Measurements from ENCODE around the gene EEF1G.
"Not testable (repeated sequence)": the region's sequence is repeated elsewhere in the genome, so short reads cannot be mapped to it uniquely, and the experiment has no call there.

The EEF1G gene, protein sequence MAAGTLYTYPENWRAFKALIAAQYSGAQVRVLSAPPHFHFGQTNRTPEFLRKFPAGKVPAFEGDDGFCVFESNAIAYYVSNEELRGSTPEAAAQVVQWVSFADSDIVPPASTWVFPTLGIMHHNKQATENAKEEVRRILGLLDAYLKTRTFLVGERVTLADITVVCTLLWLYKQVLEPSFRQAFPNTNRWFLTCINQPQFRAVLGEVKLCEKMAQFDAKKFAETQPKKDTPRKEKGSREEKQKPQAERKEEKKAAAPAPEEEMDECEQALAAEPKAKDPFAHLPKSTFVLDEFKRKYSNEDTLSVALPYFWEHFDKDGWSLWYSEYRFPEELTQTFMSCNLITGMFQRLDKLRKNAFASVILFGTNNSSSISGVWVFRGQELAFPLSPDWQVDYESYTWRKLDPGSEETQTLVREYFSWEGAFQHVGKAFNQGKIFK

DNA sequence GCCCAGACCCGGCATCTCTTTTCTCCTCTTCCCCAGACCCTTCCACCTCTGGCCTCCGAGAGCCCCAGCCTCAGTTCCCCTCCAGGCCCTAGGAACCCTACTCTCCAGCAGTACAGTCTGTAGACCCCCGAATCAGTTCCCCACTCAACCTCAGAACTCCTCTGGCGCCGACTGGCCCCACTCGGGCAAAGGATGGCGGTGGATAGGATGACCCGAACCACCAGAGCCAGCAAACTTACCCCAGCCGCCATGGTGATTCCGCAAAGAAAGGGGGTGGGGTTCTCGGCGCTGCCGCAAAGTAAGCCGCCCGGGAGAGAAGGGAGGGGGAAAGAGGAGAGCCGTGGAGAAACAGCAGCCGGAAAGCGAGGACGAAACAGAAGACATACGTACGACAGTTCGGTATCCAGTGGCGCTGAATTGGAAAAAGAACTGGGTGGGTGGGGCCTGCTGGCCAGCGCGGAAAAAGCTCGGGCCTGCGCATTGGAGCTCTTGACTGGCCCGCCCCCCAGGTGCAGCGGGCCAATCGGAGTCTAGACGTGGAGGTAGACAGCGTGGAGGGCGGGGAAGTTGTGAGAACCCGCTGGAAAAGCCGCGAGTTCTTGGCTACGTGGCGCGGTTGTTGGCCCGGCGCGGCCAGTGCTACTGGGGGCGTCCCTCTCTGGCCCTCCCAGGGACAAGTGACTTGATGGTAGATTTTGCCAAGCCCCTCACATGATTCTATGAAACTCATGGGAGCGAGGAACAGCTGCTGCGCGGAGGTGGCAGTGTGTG lies at the start of gene EEF1G:
Gene EEF1G (minus strand): TSS at position 300 of the 771 bp plus-strand sequence. CDS start 49 bp downstream, at position 251.
- DNase-seq (ENCODE audit: low read depth in 2 of 2), result peak; percentile 96 to 98

DNA sequence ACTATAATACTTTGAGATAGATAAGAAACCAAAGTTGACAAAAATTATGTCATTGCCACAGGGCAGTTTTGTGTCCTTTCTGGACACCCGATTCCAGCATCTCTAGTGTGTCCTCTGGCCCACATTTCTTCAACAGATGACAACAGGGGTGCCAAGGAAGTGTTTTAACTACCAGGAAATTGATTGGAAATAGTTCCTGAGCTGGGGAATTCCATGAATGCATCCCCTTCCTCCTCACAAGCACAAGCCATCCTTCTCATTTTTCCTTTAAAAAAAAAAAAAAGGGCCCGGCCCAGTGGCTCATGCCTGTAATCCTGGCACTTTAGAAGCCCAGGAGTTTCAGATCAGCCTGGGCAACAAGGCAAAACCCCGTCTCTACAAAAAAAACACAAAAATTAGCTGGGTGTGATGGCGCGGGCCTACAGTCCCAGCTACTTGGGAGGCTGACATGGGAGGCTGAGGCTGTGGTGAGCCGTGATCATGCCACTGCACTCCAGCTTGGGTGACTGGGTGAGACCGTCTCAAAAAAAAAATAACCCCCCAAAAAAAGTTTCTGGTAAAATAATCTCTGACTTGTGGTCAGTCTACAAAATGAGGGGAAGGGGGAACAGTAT lies 48.9 kb upstream of the EEF1G start:
- DNase-seq (ENCODE audit: low read depth in 2 of 2), result no peak

DNA sequence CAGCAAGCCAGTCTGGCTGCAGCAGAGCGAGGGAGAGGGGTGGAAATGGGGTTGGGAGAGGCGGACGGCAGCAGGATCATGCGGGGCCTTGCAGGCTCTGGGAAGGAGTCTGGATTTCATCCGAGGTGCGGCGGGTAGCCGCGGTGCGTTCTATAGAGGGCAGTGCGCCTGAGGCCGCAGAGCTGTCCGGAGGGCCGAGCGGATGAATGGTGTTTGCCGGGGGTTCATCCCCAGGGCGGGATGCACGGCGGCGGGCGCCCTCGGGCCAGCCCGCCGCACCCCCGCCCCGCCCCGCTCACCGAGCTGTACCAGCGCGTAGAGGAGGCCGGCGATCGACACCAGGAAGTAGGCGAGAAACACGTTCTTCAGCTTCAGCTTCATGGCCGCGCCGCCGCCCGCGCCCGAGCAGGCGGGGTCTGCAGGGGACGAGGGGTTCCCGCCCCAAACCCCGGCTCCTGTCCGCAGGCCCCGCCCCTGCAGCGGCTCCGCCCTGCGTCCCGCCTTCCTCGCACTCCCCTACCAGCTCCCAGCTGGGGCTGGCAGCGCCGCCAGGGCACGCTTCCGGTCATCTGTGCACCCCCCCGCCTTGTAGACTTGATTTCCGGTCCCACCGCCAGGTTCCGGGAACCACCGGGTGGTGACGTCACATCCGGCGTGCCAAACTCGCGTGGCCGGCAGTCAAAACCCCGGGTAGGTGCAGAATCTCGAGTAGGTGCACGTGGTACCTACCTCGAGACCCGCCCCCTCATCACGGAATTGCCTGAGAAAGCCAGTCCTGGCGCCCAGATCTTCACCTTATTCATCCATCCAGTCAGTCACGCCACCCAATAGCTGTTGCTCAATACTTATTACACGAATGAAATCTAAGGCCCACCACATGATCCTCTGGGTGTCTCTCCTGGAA lies 48.1 kb upstream of the EEF1G start, which contains the start of gene B3GAT3:
Gene B3GAT3 (minus strand): TSS at position 420 of the 904 bp plus-strand sequence. CDS start 39 bp downstream, at position 381.
- peak; percentile 97 for DNase-seq (ENCODE audit: low read depth in 2 of 2)

DNA sequence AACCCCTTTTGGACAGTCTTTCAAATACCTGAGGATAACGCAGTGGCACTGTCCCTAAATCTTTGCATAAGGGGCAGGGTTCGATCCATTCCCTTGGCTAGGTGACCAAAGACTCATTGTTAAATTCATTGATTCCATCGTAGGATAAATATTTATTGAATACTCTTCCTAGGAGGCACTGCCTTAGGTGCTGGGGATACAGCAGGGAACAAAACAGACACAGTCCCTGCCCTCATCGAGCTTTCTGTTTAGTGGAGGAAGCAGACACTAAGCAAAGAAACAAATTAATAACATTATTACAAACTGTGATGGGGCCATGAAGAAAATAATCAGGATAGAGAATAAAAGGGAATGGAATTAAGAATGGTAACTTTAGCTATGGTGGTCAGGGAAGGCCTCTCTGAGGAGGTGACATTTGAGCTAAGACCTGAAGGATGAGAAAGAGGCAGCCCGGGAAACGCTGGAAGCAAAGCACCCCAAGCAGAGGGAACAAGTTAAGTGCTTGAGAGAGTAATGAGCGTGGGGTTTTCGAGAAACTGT lies 47.4 kb upstream of the EEF1G start:
- no peak for DNase-seq (ENCODE audit: low read depth in 2 of 2)

DNA sequence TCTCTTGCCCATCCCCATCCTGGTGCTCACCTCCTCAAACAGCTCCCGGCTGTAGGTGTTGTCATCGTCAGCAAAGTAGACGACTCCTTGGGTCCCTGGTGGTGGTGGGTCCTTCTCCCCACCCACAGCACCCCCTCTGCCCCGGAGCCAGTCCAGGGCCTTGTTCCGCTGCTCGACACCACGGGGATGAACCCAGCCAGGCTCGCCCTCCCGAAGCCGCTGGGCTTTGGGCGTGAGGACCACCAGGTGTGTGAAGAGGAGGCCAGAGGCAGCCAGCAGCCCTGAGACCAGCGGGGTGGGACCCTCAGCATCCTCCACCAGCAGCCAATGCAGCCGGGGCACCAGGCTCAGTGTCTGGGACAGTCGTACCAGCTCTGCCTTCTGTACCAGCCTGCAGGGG lies 43.3 kb upstream of the EEF1G start:
- DNase-seq (ENCODE audit: low read depth in 2 of 2), result not testable (repeated sequence)

DNA sequence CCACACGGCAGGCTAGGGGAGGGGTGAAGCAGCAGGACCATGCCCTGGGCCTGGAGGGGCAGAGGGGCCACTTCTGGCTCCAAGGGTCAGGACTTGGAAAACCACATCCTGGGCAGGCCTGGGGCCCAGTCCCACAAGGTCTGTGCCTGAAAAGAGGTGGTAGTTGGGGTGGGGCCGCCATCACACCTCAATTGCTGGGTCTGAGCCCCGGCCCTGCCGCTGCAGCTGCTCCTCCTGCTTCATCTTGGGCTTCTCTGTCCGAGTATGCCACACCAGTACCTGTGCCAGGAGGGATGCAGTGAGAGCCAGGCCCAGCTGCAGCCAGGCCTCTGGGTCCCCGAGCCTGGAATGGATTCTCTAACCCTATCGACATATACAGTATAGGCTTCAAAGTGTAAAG lies 41.8 kb upstream of the EEF1G start:
- DNase-seq (ENCODE audit: low read depth in 2 of 2), result no peak

DNA sequence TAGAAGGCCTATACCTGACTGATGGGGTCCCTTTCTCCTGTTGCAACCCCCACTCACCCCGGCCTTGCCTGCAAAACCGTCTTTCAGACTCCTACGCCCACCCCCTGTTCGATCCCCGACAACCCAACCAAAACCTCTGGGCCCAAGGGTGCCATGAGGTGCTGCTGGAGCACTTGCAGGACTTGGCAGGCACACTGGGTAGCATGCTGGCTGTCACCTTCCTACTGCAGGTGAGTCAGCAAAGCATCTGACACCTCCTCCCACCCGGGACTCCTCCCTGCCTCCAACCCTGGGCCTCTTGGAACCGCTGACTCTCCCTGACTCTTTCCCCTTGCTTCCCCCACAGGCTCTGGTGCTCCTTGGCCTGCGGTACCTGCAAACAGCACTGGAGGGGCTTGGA lies 40.6 kb upstream of the EEF1G start:
- DNase-seq (ENCODE audit: low read depth in 2 of 2), result no peak

DNA sequence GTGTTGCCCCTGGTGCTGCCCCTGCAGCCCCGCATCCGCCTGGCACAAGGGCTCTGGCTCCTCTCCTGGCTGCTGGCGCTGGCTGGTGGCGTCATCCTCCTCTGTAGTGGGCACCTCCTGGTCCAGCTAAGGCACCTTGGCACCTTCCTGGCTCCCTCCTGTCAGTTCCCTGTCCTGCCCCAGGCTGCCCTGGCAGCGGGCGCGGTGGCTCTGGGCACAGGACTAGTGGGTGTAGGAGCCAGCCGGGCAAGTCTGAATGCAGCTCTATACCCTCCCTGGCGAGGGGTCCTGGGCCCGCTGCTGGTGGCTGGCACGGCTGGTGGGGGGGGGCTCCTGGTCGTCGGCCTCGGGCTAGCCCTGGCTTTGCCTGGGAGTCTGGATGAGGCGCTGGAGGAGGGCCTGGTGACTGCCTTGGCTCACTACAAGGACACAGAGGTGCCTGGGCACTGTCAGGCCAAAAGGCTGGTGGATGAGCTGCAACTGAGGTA lies 39.6 kb upstream of the EEF1G start:
- no peak for DNase-seq (ENCODE audit: low read depth in 2 of 2)

DNA sequence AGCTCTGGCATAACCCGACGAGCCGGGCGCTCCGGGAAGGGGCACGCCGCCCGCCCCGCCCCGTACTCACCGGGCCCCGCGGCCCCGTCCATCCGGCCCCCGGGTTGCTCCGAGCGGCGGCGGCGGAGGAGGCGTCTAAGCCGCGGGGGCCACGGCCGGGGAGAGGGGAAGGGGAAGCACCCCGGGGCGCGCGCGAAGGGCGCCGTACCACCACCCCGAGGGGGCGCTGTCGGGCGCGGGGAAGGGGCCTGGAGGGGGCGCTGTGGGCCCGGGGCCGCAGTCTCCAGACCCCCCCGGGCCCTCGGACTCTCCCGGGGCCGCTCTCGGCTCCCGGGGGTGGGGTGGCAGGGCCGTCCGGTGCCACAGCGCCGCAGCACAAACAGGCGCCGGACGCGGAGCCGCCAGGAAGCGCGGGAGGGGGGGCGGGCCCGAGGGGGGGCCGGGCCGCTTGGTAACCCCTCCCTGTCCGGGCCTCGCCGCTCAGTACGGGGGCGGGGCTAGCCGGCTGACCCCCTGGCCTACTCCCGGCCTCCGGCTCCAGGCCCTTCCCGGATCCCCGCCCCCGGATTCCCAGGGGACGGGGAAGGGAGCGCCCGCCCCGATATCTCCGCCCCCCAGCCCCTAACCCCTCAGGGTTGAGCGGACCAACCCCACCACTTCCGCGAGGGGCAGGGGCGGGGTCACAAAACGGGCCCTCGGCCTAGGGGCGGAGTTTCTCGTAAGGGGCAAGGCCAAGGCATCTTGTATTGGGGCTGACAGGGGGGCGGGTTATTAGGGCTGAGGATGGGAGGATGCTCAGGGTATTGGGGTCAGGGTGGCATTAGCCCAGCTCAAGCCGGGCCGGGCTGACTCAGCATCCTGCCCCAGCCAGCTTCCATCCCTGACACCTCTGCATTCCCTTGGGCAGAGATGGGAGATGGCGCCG lies 38.9 kb upstream of the EEF1G start, which contains the start of the genes EML3 and ROM1:
Gene EML3 (minus strand): TSS at position 410 of the 925 bp plus-strand sequence. CDS start 318 bp downstream, at position 92.
Gene ROM1 (plus strand): TSS at position 892 of the 925 bp plus-strand sequence. CDS start 25 bp downstream, at position 917.
- DNase-seq (ENCODE audit: low read depth in 2 of 2), result peak; percentile 78 to 79

DNA sequence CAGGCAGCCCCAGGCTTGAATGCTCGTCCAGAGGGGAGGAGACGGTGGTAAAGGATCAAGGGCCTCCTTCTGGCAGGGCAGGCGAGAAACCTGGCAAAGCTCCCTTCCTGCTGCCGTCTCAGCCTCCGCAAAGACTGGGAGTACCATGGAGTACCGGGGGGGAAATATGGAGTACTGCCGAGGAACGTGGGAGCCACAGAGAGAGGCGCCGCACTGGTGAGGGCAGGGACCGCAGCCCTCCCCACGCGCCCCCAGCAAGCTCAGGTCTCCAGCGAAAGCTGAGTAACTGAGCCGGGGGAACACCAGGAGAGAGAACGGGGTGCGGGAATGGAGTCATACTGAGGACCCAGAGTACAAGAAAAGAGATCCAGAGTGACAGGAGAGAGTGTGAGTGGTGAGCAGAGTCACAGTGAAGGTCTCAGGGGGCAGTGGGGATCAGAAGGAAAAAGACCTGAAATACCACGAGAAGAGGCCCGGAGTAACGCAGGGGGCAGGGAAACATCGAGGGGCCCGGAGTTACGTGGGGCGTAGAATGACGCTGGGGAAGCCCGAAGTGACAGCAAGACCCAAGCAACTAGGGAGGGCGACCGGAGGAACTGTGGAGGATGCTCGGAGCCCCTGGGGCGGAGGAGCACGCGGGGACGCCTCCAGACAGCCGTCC lies 38.1 kb upstream of the EEF1G start:
- no peak for DNase-seq (ENCODE audit: low read depth in 2 of 2)

DNA sequence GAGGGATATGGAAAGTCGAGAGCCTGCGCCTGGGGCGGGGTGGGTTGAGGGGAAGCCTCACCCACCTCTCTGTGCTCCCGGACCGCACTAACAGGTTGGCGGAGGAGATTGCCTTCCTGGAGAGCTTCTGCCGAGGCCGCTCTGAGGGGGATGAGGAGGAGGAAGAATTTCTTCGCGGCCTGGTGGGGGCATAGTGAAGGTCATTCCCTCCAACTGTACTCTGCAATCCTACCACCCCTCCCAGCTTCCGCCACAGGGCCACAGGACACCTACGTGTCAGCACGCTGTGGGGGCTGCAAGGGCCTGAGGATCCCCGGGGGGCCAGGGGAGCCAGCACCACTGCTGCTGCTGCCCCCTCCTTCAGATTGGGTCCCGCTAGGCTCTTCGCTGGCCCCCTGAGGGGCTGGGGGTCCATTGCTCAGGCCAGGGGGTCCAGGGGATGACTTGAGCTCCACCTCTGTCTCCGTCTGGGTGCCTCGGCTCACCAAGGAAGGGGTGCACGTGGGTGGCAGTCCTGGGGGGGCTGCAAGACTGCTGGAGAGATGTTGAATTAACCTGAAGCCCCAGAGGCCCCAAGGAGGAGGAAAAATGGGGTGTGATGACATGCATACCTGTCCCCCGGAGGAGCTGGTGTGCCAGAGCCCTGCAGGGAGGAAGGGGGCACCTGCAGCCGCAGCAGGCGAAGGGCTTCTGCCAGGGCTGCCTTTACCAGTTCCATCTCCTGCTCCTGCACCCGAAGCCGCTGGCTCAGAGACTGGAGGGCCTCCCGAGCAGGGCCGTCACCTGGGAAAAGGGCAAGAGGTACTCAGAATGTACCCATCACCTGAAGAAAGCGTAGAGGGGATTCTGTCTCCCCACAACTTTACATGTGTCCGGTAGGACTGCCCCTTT lies 37.4 kb upstream of the EEF1G start:
- no peak for DNase-seq (ENCODE audit: low read depth in 2 of 2)

DNA sequence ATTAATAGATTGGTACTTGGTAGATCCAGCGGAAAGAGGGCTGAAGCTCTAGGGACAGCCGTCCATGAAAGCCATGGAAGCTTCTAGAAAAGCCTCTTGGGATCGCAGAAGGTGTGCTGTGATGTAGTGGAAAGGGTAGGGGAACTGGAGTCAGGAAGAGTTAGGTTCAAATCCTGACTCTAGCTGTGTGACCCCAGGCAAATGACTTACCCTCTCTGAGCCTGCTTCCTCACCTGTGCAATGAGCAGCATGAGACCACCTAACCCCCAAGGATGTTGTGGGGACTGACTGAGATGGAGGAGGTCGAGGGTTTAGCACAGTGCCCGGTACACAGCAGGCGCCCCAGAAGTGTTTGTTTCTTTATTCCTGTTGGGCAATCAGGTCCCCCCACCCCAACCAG lies 36.7 kb upstream of the EEF1G start:
- no peak for DNase-seq (ENCODE audit: low read depth in 2 of 2)

DNA sequence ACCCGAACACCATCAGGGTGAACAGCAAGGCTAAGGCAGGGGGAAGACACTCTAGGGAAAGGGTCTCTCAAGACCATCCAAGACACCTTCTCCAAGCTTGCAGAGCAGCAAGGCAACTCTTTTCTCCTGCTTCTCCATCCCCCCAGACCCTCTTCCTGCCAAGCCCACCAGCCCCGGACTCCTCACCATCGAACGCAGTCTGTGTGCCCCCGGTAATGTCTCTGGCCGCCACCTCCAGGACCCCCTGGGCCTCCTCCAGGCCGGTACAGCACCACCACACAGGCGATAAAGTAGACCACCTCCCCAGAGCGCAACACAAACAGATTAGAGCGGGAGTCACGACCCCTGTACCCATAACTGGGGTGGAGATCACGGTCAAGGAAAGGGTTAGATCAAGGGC lies 35.1 kb upstream of the EEF1G start:
- DNase-seq (ENCODE audit: low read depth in 2 of 2), result no peak

DNA sequence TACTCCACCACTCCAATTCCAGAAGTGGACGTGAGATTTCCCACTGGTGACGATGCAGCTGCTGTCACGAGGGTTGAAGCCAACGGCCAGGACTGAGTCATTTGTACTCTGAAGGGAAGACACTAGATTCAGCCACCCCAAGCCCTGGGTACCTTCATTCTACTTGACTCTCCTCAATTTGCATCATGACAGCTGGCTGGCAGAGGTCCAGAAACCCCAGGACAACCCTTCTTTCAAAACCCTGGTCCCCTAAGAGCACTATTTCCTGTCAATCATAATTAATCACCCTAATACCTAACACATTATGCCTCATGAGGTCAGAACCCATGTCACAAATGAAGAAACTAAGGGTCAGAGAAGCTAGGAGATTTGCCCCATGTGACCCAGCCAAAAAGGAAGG lies 34.0 kb upstream of the EEF1G start:
- DNase-seq (ENCODE audit: low read depth in 2 of 2), result no peak

DNA sequence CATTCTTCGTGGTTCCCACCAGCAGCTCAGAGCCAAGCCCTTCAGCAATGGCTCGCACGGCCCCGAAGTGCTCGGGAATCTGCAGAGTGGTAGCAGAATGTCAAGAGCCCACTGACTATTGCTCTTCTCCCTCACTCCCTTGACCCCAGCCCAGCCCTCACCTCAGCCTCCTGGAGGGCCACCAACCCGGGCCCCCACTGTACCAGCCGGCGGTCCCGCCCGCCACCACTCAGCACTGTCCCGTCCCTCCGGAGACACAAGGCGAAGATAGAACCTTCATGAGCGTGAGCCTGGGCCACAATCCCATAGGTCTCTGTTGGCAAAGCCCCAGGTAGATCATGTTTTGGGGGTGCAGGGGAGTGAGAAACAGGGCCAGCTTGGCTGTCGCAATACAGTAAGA lies 32.2 kb upstream of the EEF1G start:
- no peak for DNase-seq (ENCODE audit: low read depth in 2 of 2)

DNA sequence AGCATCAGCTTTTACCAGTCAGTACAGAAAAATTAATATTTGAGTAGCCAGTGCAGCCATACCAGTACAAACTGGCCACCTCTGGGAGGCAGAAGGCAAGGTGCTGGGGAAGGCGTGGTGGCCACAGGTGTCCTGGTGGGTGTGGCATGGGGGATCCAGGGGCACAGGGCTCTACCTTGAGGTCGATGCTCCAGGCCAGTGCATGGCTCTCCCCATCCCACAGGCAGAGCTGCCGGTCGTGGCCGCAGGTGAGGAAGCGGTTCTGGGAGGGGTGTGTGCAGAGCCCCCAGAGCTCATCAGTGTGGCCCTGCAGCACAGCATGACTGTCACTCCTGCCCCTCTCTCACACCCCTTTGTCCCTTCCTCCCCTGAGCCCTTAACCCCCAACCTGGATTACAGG lies 31.8 kb upstream of the EEF1G start:
- no peak for DNase-seq (ENCODE audit: low read depth in 2 of 2)

DNA sequence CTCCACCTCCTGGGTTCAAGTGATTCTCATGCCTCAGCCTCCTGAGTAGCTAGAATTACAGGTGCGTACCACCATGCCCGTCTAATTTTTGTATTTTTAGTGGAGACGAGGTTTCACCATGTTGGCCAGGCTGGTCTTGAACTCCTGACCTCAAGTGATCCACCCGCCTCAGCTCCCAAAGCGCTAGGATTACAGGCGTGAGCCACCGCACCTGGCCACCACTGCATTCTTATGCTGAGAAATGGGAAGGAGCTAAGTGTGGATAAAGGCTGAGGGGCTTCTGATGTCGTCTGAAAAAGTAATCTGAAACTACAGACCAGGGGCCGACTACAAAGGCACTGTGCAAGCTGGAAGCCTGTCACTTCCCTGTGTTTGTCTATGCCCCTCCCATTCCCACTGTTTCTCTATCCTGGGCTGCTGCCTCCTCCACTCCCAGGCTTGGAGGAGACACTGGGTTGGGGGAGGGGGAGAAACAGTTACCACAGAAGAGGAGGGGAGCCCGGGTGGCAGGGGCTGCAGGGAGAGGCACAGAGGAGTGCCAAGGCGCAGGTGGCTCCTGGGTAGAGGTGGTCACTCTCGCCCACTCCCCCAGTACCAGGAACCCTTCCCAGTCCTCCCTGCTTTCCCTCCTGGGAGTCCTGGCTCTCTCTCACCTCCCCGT lies 30.9 kb upstream of the EEF1G start:
- DNase-seq (ENCODE audit: low read depth in 2 of 2), result no peak

All from stimulated activated CD8-positive, alpha-beta memory T cell treated with anti-CD3 and anti-CD28 coated beads, Interleukin-15, amount 100 ng/mL, for 4 hours (primary cell).